Sigmoid colon (tissue), 4 donors: ENCODE measurements around the gene CDO1.

Source experiments
- EP300 ChIP-seq, 4 donors: sonication (generic); formaldehyde crosslinking; IDR thresholded peaks; one replicate each; pipeline ENCODE4 v1.6.1; 2017; ENCODE audit warnings: antibody characterized with exemption in 4 of 4
- POLR2A ChIP-seq, 2 donors: fragments of 450-650 bp; IDR thresholded peaks; one replicate each; pipeline ENCODE4 v1.6.1; 2016; ENCODE audit warnings: antibody characterized with exemption in 2 of 2, mild to moderate bottlenecking in 2 of 2, moderate library complexity in 2 of 2
- POLR2AphosphoS5 ChIP-seq, 4 donors: sonication (generic); formaldehyde crosslinking; IDR thresholded peaks; one replicate each; pipeline ENCODE4 v1.6.1; 2017; ENCODE audit warnings: antibody characterized with exemption in 4 of 4
- TF ChIP-seq, protein P1 (sequence below), 4 experiments: fragments of 450-650 bp in 3 of 4; fragments of 200-600 bp in 1 of 4; IDR thresholded peaks; one replicate each; pipeline ENCODE4 v1.5.1; 2016 to 2019; ENCODE audit warnings: antibody characterized with exemption in 4 of 4, mild to moderate bottlenecking in 3 of 4, moderate library complexity in 2 of 4

DNA sequence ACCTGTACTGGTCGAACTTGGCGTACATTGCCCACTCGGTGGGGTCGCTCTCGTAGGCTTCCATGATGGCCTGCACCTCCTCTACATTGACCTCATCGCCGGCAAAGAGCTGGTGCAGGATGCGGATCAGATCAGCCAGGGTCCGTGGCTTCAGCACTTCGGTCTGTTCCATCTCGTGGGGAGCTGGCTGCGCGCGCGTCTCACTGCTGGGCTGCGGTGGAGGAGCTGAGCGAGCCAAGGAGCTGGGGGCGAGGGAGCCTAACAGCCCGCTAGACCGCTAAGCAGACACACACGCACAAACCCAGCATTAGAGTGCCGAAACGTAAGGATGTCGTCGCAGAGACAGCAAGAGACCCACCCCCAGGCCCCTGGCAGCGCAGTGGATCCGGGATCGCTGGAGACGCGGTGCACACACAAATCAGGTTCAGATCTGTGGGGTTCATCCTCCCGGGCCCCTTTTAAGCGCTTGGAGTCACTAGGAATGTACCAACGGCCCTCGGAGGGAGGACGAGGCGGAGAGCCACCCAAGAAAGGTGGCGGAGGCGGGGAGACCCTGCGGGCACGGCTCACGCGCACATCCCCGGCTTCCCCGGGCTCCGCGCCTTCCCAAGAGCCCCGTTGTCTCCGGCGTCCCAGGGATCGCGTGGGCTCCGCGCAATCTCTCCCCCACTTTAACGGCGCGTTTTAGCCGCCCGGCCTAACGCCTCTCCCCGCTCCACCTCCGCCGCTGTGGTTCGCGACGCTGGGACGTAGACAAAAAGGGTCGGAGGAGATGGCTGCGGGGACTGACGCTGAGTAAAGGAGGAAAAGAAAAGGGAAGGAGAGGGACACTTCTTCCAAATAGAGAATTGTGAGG lies at the start of gene CDO1:
- TF ChIP-seq, protein P1, sequence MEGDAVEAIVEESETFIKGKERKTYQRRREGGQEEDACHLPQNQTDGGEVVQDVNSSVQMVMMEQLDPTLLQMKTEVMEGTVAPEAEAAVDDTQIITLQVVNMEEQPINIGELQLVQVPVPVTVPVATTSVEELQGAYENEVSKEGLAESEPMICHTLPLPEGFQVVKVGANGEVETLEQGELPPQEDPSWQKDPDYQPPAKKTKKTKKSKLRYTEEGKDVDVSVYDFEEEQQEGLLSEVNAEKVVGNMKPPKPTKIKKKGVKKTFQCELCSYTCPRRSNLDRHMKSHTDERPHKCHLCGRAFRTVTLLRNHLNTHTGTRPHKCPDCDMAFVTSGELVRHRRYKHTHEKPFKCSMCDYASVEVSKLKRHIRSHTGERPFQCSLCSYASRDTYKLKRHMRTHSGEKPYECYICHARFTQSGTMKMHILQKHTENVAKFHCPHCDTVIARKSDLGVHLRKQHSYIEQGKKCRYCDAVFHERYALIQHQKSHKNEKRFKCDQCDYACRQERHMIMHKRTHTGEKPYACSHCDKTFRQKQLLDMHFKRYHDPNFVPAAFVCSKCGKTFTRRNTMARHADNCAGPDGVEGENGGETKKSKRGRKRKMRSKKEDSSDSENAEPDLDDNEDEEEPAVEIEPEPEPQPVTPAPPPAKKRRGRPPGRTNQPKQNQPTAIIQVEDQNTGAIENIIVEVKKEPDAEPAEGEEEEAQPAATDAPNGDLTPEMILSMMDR (IDR thresholded peaks at IDR 0.05), result no peak
- peak in 1 of 2 donors; percentile 35 for TF ChIP-seq POLR2A (IDR thresholded peaks at IDR 0.05)
- peak in 2 of 4 donors; percentile 47 to 51 for TF ChIP-seq POLR2AphosphoS5 (IDR thresholded peaks at IDR 0.05)
- no peak for TF ChIP-seq EP300 (IDR thresholded peaks at IDR 0.05)
